NCI-H2107 treated with DMSO at 0.1 percent for 48 hours (cell line): ENCODE data around the gene RAP1GAP.

Experiments
- DNase-seq: peaks from one replicate; lab custom pipeline; 2025; ENCODE audit not compliant: unreplicated experiment; lab: John Stamatoyannopoulos, UW

RAP1GAP gene

DNA sequence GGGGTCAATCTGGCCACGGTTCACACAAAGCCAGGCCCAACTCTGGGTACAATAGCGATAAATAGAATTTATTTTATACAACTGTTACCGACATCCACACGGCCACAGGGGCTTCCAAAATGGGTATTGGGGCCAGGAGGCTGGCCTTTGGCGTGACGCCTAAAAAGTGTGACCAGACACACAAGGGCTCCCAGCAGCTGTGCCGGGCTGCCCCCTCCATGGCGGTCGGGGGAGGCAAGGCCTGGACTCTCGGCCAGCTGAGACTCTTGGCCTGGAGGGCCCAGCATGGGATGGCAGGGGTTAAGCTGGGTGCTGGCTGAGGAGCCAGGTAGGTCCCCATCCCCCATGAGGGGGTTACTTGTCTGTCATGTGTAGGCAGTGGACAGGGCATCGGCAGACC, 73.0 kb downstream of the RAP1GAP start:
- no peak for DNase-seq

GRCh38 chr1:21594935-21595897, 73.9 kb downstream of the RAP1GAP start:
- DNase-seq: no peak

DNA sequence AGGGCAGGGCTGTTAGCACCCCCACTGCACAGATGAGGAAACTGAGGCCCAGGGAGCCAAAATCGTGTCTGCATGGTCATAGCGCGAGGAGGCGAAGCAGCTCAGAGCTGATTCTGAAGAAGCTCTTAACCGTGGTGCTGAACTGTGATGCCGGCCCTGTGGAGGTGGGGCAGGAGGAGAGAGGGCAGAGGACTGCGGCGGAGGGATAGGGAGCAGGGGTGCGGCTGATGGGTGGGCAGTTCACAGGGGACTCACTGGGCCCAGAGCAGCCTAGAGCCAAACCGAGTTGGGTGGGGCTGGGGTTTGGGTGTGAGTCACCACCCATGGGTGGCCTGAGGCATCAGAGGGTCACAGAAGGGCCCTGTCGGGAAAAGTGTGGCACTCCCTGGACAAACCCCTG, 74.7 kb downstream of the RAP1GAP start:
- no peak for DNase-seq

DNA sequence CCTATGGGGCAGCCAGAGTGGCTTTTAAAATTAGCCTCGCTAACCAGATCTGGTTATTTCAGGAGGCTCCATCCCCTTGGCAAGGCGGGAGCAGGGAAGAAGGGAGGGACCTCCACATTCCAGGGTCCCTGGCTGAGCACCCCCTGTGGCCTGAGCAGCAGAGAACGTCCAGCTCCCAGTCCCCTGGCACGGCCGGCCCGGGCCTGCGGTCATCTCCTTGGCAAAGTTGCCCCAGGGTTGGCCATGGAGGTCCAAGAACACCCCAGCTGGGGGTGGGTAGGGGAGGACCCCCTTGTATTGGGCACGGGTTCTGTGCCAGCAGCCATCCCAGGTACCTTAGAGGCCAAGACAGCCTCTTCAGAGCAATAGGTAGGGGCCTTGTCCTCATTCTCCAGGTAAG, 75.9 kb downstream of the RAP1GAP start:
- DNase-seq: no peak

- DNase-seq: no peak
Observed at GRCh38 chr1:21592086-21592865, 76.9 kb downstream of the RAP1GAP start.

GRCh38 chr1:21590934-21591333, 78.2 kb downstream of the RAP1GAP start:
- no peak for DNase-seq

- no peak for DNase-seq
Observed at GRCh38 chr1:21590126-21590880, 78.9 kb downstream of the RAP1GAP start.

DNA sequence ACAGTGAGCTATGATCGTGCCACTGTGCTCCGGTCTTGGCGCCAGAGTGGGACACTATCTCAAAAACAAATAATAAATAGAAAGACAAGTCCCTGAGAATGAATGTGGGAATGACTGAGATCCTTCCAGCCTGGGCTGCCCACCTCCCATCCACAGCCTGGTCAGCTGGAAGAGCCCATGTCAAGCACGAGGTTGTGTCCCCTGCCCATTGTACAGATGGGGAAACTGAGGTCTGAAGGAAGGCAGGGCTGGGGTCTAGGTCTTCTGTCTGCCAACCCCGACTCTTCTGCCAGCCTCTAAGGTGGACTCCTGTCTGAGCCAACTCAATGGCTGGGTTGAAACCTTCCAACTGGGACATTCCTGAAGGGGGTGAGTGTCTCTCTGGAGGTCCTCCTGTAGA, 79.5 kb downstream of the RAP1GAP start:
- no peak for DNase-seq

- DNase-seq: no peak
Observed at GRCh38 chr1:21587602-21587953, 81.6 kb downstream of the RAP1GAP start.

DNA sequence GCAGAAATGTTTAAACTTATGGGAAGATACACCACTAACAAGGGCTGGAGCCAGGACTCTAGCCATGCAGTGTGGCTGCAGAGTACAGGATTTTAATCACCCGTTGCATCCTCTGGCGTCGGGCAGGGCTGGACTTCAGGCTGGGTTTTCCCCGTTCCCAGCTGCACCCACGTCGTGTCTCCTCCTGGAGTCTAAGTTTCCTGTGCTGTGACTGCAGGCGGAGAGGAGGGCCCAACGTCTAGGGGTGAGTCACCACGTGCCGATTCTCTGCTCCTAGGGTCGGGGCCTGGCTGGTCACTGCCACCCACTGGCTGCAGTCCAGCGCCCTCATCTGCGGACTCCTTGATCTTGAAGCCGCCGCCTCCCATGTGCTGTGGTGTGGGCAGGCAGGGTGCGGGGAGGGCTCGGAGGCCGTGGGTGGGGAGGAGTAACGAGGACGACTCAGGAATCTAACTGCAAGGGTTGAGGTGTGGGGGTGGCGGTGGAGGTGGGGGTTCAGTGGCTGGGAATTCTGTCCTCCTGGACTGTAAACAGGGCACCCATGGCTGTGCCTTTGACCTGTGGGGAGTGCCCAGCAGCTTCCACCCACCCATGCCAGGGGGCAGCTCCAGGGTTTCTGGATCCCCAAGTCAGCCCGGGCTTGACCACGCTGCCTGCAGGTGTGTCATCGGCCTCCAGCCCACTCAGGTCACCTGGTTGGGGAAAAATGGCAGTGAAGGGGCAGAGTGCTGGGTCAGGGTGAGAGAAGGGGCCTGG, 82.1 kb downstream of the RAP1GAP start:
- no peak for DNase-seq

- DNase-seq: no peak
Observed at GRCh38 chr1:21586222-21586621, 82.9 kb downstream of the RAP1GAP start.

- no peak for DNase-seq
Observed at GRCh38 chr1:21585037-21585436, 84.1 kb downstream of the RAP1GAP start.

- DNase-seq: no peak
Observed at GRCh38 chr1:21584096-21584495, 85.1 kb downstream of the RAP1GAP start.

- DNase-seq: no peak
Observed at GRCh38 chr1:21579791-21580190, 89.4 kb downstream of the RAP1GAP start.

- no peak for DNase-seq
Observed at GRCh38 chr1:21577933-21578332, 91.2 kb downstream of the RAP1GAP start.

DNA sequence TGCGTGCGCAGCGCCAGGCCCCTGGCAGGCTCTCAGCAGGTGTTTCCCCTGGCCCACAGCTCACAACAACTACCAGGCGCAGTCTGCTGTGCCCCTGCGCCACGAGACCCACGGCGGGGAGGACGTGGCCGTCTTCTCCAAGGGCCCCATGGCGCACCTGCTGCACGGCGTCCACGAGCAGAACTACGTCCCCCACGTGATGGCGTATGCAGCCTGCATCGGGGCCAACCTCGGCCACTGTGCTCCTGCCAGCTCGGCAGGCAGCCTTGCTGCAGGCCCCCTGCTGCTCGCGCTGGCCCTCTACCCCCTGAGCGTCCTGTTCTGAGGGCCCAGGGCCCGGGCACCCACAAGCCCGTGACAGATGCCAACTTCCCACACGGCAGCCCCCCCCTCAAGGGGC, 91.8 kb downstream of the RAP1GAP start:
- DNase-seq: no peak

DNA sequence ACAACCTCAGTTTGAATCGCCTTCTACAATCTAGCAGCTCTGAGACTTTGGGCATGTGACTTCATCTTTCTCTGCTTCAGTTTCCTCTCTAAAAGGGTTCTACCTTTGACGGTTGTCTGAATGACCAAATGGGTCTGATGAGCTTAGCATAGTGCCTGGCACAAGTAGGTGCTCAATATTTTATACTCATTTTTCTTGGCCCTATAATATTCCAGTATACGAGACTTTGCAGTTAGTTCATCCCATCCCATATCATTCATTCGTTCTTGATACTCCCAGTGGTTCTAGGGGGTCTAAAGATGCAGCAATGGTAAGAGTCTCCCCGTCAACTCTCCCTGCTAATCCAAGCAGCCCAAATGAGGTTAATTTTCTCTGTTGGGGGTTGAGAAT, 92.4 kb downstream of the RAP1GAP start:
- no peak for DNase-seq

- DNase-seq: no peak
Observed at GRCh38 chr1:21576031-21576797, 92.9 kb downstream of the RAP1GAP start.

GRCh38 chr1:21575351-21575942, 93.7 kb downstream of the RAP1GAP start:
- no peak for DNase-seq
